DMS79 (cell line): ENCODE data around the gene ACACB.

ENCODE experiments used
- DNase-seq: peaks from one replicate; lab custom pipeline; 2025; lab: John Stamatoyannopoulos, UW

The ACACB gene

GRCh38 chr12:109115758-109116610, at the start of gene ACACB:
Gene ACACB (plus strand): TSS chr12:109116587. CDS start chr12:109139406, 22,819 bp downstream.
- no peak for DNase-seq

GRCh38 chr12:109069307-109070271, 46.8 kb upstream of the ACACB start:
- no peak for DNase-seq

GRCh38 chr12:109074866-109075265, 41.5 kb upstream of the ACACB start:
- DNase-seq = no peak

- DNase-seq = no peak
Measured at GRCh38 chr12:109082751-109083150, 33.6 kb upstream of the ACACB start.

- no peak for DNase-seq
Measured at GRCh38 chr12:109084425-109084824, 32.0 kb upstream of the ACACB start.

- DNase-seq = no peak
Measured at GRCh38 chr12:109085590-109085989, 30.8 kb upstream of the ACACB start.

DNA sequence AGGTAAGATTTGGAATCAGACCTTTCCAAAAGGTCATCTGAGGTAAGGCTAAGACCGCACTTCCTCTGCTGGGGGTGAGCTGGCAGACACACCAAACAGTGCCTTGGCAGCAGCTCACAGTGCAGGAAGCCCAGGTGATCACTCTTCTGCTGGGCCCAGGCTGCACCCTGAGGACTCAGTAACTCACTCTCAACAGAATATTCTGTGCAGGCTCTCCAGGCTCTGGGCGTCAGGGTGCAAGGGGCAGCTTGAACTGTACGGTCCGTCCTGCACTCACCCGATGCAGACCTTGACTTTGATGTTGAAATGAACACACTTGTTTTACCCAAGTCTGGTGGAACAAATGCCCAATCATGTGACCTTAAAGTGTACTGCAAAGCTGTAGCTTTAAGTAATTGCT, 29.1 kb upstream of the ACACB start:
- no peak for DNase-seq

- DNase-seq = no peak
Measured at GRCh38 chr12:109088818-109089217, 27.6 kb upstream of the ACACB start.

GRCh38 chr12:109089683-109090082, 26.7 kb upstream of the ACACB start:
- no peak for DNase-seq

DNA sequence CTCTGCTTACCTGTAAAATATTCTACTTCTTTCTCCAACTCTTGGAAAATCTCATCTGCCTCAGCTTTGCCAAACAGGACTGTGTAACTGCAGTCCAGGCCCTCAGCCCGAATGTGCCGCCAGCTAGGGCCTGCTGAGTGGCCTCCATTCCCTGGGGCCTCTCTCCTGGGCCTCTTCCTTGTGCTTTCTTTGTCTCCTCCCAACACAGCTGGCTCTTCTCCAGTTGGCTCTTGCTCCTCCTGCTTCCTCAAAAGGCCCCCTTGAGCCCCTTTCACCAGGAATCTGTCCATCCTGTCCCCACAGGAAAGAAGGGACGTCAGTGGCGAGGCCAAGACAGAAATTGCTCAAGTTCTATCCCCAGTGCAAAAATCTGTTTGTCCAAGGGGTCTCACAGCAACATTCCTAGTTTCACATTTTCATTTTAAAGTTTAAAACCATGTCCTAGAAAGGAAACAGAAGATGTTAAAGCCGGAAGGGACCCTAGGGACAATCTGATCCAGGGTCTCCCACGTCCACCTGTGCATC, 23.8 kb upstream of the ACACB start:
- no peak for DNase-seq

GRCh38 chr12:109093022-109093918, 23.1 kb upstream of the ACACB start, which contains the start of gene ALKBH2:
Gene ALKBH2 (minus strand): TSS chr12:109093472. CDS start chr12:109092786, 686 bp downstream.
- DNase-seq = peak; percentile 83

- no peak for DNase-seq
Measured at GRCh38 chr12:109097140-109097434, 19.3 kb upstream of the ACACB start.

GRCh38 chr12:109097435-109098182, 18.8 kb upstream of the ACACB start, which contains the start of gene UNG:
Gene UNG (plus strand): TSS chr12:109097597. CDS start chr12:109097680, 83 bp downstream.
- peak; percentile 92 for DNase-seq

DNA sequence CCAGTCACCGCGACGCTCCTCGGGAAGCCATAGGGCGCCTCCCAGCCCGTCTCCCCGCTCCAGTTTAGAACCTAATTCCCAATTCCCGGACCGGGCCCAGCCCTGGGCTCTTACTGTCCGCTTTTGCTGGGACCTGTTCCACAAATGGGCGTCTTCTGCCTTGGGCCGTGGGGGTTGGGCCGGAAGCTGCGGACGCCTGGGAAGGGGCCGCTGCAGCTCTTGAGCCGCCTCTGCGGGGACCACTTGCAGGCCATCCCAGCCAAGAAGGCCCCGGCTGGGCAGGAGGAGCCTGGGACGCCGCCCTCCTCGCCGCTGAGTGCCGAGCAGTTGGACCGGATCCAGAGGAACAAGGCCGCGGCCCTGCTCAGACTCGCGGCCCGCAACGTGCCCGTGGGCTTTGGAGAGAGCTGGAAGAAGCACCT, 18.2 kb upstream of the ACACB start:
- DNase-seq = peak; percentile 58

DNA sequence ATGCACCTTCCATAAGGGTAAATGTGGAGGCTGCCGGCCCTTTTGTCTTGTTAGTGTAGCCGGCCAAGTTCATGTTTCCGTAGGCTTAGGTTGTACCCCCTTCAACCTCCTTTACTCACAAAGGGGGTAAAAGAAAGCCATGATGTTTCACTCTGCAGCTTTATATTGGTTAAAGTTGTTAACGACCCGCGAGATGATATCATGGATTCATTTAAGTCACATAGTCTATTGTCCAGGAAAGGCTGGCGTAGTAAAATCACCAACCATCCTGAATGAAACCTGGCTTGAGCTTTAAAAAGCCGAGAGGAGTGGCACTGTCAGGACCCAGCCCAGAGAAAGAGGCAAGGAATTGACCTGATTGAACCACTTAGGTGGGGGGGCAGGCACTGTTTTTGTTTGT, 17.7 kb upstream of the ACACB start:
- DNase-seq = no peak

DNA sequence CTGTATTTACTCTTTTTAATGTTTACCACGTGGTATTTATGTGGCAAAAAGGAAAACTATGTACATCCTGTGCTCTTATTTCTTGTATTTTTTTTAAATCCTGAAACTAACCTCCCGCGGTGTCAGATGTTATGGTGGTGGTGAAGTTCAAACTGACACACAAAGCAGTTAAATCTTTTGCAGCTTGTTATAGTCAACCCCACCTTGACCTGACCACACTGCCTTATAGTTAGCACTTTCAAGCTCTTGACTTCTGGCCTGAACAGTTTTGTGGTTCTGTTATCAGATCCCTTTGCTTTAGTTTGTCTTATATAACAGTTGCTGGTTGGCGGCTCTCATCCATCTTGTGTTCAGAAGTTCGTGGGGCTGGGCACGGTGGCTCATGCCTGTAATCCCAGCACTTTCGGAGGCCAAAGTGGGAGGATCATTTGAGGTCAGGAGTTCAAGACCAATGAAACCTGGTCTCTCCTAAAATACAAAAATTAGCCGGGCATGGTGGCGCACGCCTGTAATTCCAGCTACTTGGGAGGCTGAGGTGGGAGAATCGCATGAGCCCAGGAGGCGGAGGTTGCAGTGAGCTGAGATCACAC, 16.9 kb upstream of the ACACB start:
- no peak for DNase-seq

DNA sequence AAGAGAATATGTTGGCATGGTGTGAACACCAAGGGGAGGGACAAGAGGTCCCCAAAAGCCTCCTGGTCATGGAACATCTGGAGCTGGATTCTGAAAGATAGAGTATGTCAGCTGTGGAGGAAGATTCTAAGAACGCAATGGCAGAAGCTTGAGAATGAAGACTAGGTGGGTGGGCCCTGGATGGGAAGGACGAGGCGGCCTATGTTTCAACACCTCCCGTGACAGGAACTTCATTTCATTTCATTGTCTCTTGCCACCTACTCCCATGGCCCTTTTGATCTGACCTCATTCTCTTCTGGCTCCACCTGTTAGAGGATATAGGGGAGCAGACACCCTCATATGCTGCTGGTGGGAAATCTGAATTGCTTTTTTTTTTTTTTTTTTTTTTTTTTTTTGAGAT, 15.6 kb upstream of the ACACB start:
- no peak for DNase-seq

DNA sequence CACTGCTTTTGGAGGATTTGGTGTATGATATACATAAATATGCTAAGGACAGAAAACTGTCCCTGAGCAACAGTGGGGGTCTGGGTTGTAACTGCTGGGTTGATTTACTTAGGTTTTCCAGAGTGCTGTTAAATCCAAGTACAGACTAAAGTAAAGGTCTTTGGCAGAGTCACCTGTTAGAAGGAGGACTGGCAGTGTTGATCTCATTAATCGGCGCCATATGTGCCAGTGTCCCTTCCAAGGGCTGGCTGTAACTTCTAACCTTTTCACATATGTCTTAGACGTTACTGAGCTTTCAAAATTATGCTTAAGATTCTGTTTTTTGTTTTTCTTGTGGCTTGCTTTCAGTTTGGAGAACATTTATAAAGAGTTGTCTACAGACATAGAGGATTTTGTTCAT, 13.9 kb upstream of the ACACB start:
- DNase-seq = no peak

- no peak for DNase-seq
Measured at GRCh38 chr12:109105176-109105575, 11.2 kb upstream of the ACACB start.

GRCh38 chr12:109109746-109110350, 6.5 kb upstream of the ACACB start:
- no peak for DNase-seq
